ENCODE results near the gene ANKS1A.

ANKS1A gene

GRCh38 chr6:35055891-35056290 lies 166.8 kb downstream of the ANKS1A start:
- H3K4me3 ChIP-seq (ENCODE audit: low read depth, low read length) = no peak overlapping the region
- TF ChIP-seq, protein P1, sequence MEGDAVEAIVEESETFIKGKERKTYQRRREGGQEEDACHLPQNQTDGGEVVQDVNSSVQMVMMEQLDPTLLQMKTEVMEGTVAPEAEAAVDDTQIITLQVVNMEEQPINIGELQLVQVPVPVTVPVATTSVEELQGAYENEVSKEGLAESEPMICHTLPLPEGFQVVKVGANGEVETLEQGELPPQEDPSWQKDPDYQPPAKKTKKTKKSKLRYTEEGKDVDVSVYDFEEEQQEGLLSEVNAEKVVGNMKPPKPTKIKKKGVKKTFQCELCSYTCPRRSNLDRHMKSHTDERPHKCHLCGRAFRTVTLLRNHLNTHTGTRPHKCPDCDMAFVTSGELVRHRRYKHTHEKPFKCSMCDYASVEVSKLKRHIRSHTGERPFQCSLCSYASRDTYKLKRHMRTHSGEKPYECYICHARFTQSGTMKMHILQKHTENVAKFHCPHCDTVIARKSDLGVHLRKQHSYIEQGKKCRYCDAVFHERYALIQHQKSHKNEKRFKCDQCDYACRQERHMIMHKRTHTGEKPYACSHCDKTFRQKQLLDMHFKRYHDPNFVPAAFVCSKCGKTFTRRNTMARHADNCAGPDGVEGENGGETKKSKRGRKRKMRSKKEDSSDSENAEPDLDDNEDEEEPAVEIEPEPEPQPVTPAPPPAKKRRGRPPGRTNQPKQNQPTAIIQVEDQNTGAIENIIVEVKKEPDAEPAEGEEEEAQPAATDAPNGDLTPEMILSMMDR (IDR thresholded peaks at IDR 0.05; ENCODE audit: insufficient read depth, low read depth, low read length, missing control alignments) = no peak
- no peak for DNase-seq (ENCODE audit: low read depth)

- no peak overlapping the region for H3K4me3 ChIP-seq (ENCODE audit: low read depth, low read length)
- TF ChIP-seq, protein P1 (IDR thresholded peaks at IDR 0.05; ENCODE audit: insufficient read depth, low read depth, low read length, missing control alignments) = no peak
- DNase-seq (ENCODE audit: low read depth) = no peak
Observed at GRCh38 chr6:35056952-35057351, 167.9 kb downstream of the ANKS1A start.

DNA sequence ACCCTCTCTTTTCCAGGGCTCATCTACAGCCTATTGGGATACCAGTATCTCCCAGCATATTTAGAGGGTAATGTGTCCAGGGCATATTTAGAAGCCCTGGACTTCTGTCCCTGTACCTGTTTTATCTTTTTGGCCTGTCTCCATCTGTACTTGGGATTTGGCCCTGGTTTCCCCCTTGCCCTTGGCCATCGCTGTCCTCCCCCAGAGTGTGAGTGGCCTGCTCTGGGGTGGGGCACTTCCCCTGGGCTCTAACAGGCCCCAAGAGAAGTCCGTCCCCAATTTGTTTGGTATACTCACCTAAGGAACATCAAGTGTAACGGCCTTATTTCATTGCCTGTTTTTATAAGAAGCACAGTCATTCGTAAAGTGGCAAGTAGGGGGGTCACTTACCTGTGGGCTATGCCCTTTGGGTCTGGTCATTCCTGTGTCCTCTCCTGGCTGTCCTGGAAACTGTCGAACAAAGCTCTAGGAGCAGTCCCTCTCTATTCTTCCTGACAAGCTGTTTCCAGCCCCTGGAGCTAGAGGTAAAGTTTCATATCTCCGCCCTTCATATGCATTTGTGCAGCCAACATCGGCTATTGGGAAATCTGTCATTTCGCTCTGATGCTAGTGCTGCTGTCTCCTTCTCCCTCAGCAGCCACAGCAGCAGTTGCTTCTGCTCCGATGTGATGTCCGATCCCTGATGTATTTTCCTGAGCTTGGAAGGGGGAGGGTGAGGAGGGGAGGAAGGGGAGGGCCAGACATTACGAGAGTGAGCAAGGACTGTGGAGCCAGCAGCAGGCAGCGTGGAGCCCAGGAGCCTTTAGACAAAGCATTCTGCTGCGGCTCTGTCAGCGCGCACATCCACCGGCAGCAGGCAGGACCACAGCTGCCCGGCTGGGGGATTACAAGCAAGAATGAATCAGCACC lies 168.6 kb downstream of the ANKS1A start:
- no peak overlapping the region for H3K4me3 ChIP-seq (ENCODE audit: low read depth, low read length)
- DNase-seq (ENCODE audit: low read depth) = no peak
- TF ChIP-seq, protein P1 (IDR thresholded peaks at IDR 0.05; ENCODE audit: insufficient read depth, low read depth, low read length, missing control alignments) = no peak

GRCh38 chr6:35058358-35058675 lies 169.3 kb downstream of the ANKS1A start:
- no peak for DNase-seq (ENCODE audit: low read depth)
- TF ChIP-seq, protein P1 (IDR thresholded peaks at IDR 0.05; ENCODE audit: insufficient read depth, low read depth, low read length, missing control alignments) = no peak
- H3K4me3 ChIP-seq (ENCODE audit: low read depth, low read length) = no peak overlapping the region

GRCh38 chr6:35058865-35059522 lies 169.9 kb downstream of the ANKS1A start:
- TF ChIP-seq, protein P1 (IDR thresholded peaks at IDR 0.05; ENCODE audit: insufficient read depth, low read depth, low read length, missing control alignments) = no peak
- no peak overlapping the region for H3K4me3 ChIP-seq (ENCODE audit: low read depth, low read length)
- peak; percentile 13 for DNase-seq (ENCODE audit: low read depth)

- TF ChIP-seq, protein P1 (IDR thresholded peaks at IDR 0.05; ENCODE audit: insufficient read depth, low read depth, low read length, missing control alignments) = no peak
- no peak overlapping the region for H3K4me3 ChIP-seq (ENCODE audit: low read depth, low read length)
Observed at GRCh38 chr6:35059596-35060345, 170.7 kb downstream of the ANKS1A start.

More at GRCh38 chr6:35059596-35060345, 170.7 kb downstream of the ANKS1A start:
- DNase-seq (ENCODE audit: low read depth) = no peak
